Endothelial cell of umbilical vein (primary cell): ENCODE results near the gene WRNIP1. TPM values are rescaled to one million over a fixed set of nuclear protein-coding genes. Genes with fewer than 3 reads are reported as not detected.

Experiments
- BruUV-seq: library from RNA; stranded (reverse); fragments of 400-500 nt; replicated peaks from 2 replicates; lab custom pipeline; 2021; lab: Mats Ljungman, UMichigan
- CTCF ChIA-PET: fragments of 300-600, 350-600 bp; sonication (Branson Sonifier 250); formaldehyde crosslinking; loops from one replicate; lab custom pipeline; 2021; ENCODE audit warnings: antibody characterized with exemption, inconsistent platforms; lab: Charles Lee
- POLR2A ChIA-PET: fragments of 300-600, 350-600 bp; sonication (Branson Sonifier 250); formaldehyde crosslinking; loops from one replicate; lab custom pipeline; 2021; ENCODE audit warnings: antibody characterized with exemption, inconsistent platforms; lab: Charles Lee
- DNase-seq: peaks from one replicate; pipeline ENCODE4 v3.0.0-alpha.2; 2011; ENCODE audit warnings: low read depth, low spot score
- FAIRE-seq: peaks from 2 replicates; lab custom pipeline; 2011; peaks lifted over from hg19 to GRCh38; lab: Jason Lieb, UNC
- H2AFZ ChIP-seq: 2 replicates; pipeline ENCODE4 v1.6.0; 2012; ENCODE audit warnings: low read depth, low read length, control low read depth, inconsistent platforms
- H3K27ac ChIP-seq: 2 replicates; pipeline ENCODE4 v1.5.1; 2011; ENCODE audit warnings: low read depth, mild to moderate bottlenecking, control low read depth, low read length, moderate library complexity; ENCODE audit not compliant: insufficient read depth
- H3K27me3 ChIP-seq, 2 experiments: 2 replicates each; pipeline versions ENCODE4 v1.6.0 to v1.6.1; 2011; ENCODE audit warnings: low read length in 2 of 2, mixed read lengths in 1 of 2; ENCODE audit not compliant: control insufficient read depth in 2 of 2, insufficient read depth in 2 of 2
- H3K36me3 ChIP-seq, 2 experiments: 2 replicates in 1 of 2; 3 replicates in 1 of 2; pipeline ENCODE4 v1.5.1; 2011; ENCODE audit warnings: low read length in 2 of 2, mild to moderate bottlenecking in 1 of 2, moderate library complexity in 1 of 2; ENCODE audit not compliant: control insufficient read depth in 2 of 2, insufficient read depth in 2 of 2; ENCODE audit errors: extremely low read depth in 1 of 2
- H3K4me1 ChIP-seq: 3 replicates; pipeline ENCODE4 v1.5.1; 2011; ENCODE audit warnings: mild to moderate bottlenecking, low read length; ENCODE audit not compliant: control insufficient read depth, insufficient read depth; ENCODE audit errors: extremely low read depth
- H3K4me2 ChIP-seq: 2 replicates; pipeline ENCODE4 v1.6.1; 2011; ENCODE audit warnings: low read length, control low read depth, mixed read lengths; ENCODE audit not compliant: insufficient read depth
- H3K4me3 ChIP-seq, 3 experiments: fragments of 200-600 bp in 1 of 3; sonication (generic), shearing (Covaris generic) in 1 of 3; replicated peaks in 1 of 3; 2 replicates each; pipeline ENCODE4 v1.5.1; 2011 to 2016; ENCODE audit warnings: control low read depth in 3 of 3, low read length in 3 of 3, mild to moderate bottlenecking in 2 of 3, inconsistent platforms in 1 of 3, low read depth in 1 of 3, moderate library complexity in 1 of 3; ENCODE audit not compliant: insufficient read depth in 1 of 3
- H3K79me2 ChIP-seq: 2 replicates; pipeline ENCODE4 v1.6.0; 2012; ENCODE audit warnings: low read length, inconsistent platforms; ENCODE audit not compliant: control insufficient read depth, insufficient read depth
- H3K9ac ChIP-seq: replicated peaks from 2 replicates; pipeline ENCODE3; 2011; ENCODE audit warnings: low read length, control low read depth; ENCODE audit not compliant: insufficient read depth; ENCODE audit errors: extremely low read depth
- H3K9me1 ChIP-seq: replicated peaks from 3 replicates; pipeline ENCODE4 v1.6.0; 2011; ENCODE audit warnings: mild to moderate bottlenecking, low read length; ENCODE audit not compliant: control insufficient read depth, insufficient read depth; ENCODE audit errors: extremely low read depth
- H3K9me3 ChIP-seq: replicated peaks from 2 replicates; pipeline ENCODE4 v1.5.1; 2012; ENCODE audit warnings: low read length, inconsistent platforms; ENCODE audit not compliant: control insufficient read depth, insufficient read depth
- H4K20me1 ChIP-seq: replicated peaks from 2 replicates; pipeline ENCODE3; 2011; ENCODE audit warnings: mild to moderate bottlenecking, low read length; ENCODE audit not compliant: control insufficient read depth, insufficient read depth; ENCODE audit errors: extremely low read depth
- EZH2 ChIP-seq: IDR thresholded peaks from 2 replicates; pipeline ENCODE4 v1.6.1; 2012; ENCODE audit warnings: borderline replicate concordance, low read depth, mild to moderate bottlenecking, moderate library complexity, low read length, inconsistent platforms; ENCODE audit not compliant: severe bottlenecking
- FOS ChIP-seq: IDR thresholded peaks from 2 replicates; pipeline ENCODE4 v1.6.1; 2011; ENCODE audit warnings: mild to moderate bottlenecking, low read length, moderate library complexity, borderline replicate concordance; ENCODE audit not compliant: insufficient read depth
- GATA2 ChIP-seq: IDR thresholded peaks from 2 replicates; pipeline ENCODE4 v1.7.0; 2011; ENCODE audit warnings: low read depth, mild to moderate bottlenecking, moderate library complexity, mixed read lengths, low read length; ENCODE audit not compliant: insufficient read length, insufficient read depth
- JUN ChIP-seq: IDR thresholded peaks from 2 replicates; pipeline ENCODE4 v1.6.1; 2011; ENCODE audit warnings: borderline replicate concordance, low read depth; ENCODE audit not compliant: insufficient read length, insufficient read depth
- MYC ChIP-seq: IDR thresholded peaks from one replicate; pipeline ENCODE4 v1.6.1; 2011; ENCODE audit warnings: mild to moderate bottlenecking, low read depth, low read length
- POLR2A ChIP-seq: IDR thresholded peaks from 2 replicates; pipeline ENCODE4 v1.6.1; 2012; ENCODE audit warnings: low read depth, mild to moderate bottlenecking, control low read depth, low read length
- POLR2AphosphoS5 ChIP-seq: IDR thresholded peaks from 2 replicates; pipeline ENCODE4 v1.6.1; 2012; ENCODE audit warnings: low read depth, mild to moderate bottlenecking, control low read depth, low read length, moderate library complexity; ENCODE audit not compliant: insufficient read depth
- dilution Hi-C: fragments of 300-500 bp; cut with MboI; formaldehyde crosslinking; loops from one replicate; pipeline ENCODE4 v1.15.0; 2019; ENCODE audit warnings: low sequenced_read_pairs; ENCODE audit not compliant: extremely low pct_ligation_motif_present
- intact Hi-C: fragments of 100-400 bp; cut with micrococcal nuclease; formaldehyde crosslinking; loops from one replicate; pipeline ENCODE4 v1.10.0; 2022
- polyA plus RNA-seq, 4 experiments: library from polyadenylated mRNA; depleted of rRNA in 3 of 4; stranded (reverse) in 3 of 4; unstranded in 1 of 4; fragments of >200 nt; gene quantifications; 2 replicates each; pipeline versions ENCODE4 v1.2.1 to v1.2.3, GENCODE V29; 2011 to 2012; ENCODE audit warnings: missing spikeins in 1 of 4
- total RNA-seq: library from RNA; stranded (reverse); gene quantifications from 2 replicates; pipeline ENCODE4 v1.2.3, GENCODE V29; 2021
- TF ChIP-seq, protein P1 (sequence below), 2 donors: IDR thresholded peaks; 1 replicate in 1 of 2; 2 replicates in 1 of 2; pipeline ENCODE4 v1.5.1; 2011; ENCODE audit warnings: low read length in 2 of 2, mild to moderate bottlenecking in 2 of 2, moderate library complexity in 2 of 2, control low read depth in 1 of 2, inconsistent platforms in 1 of 2, low read depth in 1 of 2; ENCODE audit not compliant: insufficient read depth in 1 of 2; ENCODE audit errors: extremely low read depth in 1 of 2
- TF ChIP-seq, protein P2 (sequence below): IDR thresholded peaks from 2 replicates; pipeline ENCODE4 v1.6.1; 2011; ENCODE audit not compliant: insufficient read depth, insufficient read length

Gene WRNIP1
- total and polyA plus RNA-seq, 2 donors (not counting 3 experiments of a cell fraction or from before 2014, with no cell fraction given), result 50.1 to 68.9 TPM

DNA sequence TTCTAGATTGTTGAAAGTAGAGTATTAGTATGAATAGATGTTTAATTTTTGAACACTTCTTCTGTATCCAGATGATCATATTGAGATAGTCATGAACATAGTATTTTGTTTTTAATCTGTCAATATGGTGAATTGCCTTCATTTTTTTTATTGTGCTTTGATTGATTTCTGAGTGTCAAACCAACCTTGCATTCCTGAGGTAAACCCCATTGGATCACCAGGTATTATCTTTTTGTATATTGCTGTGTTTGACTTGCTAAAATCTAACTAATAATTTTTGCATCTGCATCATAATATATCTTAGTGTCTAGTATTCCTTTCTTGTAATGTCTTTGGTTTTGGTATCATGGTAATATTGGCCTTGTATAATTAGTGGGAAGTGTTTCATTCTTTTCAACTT lies 51.0 kb downstream of the WRNIP1 start:
- no peak overlapping the region for H3K4me2 ChIP-seq
- CTCF ChIA-PET, result interaction anchor here (1.0 kb wide), 1 partner anchor 25 kb away, joined by 3 read pairs; no protein-coding TSS in a partner anchor
- no peak overlapping the region for H3K4me3 ChIP-seq
- no peak overlapping the region for H3K27ac ChIP-seq
- no peaks in the 10 kb centered on the region for H3K79me2 ChIP-seq
- no peaks in the 10 kb centered on the region for H3K9me3 ChIP-seq
- no peak overlapping the region for H2AFZ ChIP-seq
- POLR2A ChIA-PET, result no interaction called here
- no peak overlapping the region for H3K9ac ChIP-seq
- H3K9me1 ChIP-seq, result no peaks in the 10 kb centered on the region
- H4K20me1 ChIP-seq, result no peaks in the 10 kb centered on the region
- dilution Hi-C loops (no loop called here), intact Hi-C loops (no loop called here)
- no peak for DNase-seq
- no peak for FAIRE-seq
- no TSS peak for BruUV-seq
- no peaks in the 10 kb centered on the region for H3K36me3 ChIP-seq
- H3K27me3 ChIP-seq, result no peaks in the 10 kb centered on the region
- H3K4me1 ChIP-seq, result peaks cover 40% of the 10 kb centered on the region
- TF ChIP-seq GATA2 (no peak), MYC (no peak), EZH2 (no peak), POLR2A (no peak), FOS (no peak), JUN (no peak), POLR2AphosphoS5 (no peak)
- TF ChIP-seq, protein P1, sequence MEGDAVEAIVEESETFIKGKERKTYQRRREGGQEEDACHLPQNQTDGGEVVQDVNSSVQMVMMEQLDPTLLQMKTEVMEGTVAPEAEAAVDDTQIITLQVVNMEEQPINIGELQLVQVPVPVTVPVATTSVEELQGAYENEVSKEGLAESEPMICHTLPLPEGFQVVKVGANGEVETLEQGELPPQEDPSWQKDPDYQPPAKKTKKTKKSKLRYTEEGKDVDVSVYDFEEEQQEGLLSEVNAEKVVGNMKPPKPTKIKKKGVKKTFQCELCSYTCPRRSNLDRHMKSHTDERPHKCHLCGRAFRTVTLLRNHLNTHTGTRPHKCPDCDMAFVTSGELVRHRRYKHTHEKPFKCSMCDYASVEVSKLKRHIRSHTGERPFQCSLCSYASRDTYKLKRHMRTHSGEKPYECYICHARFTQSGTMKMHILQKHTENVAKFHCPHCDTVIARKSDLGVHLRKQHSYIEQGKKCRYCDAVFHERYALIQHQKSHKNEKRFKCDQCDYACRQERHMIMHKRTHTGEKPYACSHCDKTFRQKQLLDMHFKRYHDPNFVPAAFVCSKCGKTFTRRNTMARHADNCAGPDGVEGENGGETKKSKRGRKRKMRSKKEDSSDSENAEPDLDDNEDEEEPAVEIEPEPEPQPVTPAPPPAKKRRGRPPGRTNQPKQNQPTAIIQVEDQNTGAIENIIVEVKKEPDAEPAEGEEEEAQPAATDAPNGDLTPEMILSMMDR (IDR thresholded peaks at IDR 0.05; ENCODE audit: extremely low read depth in 1 of 2, insufficient read depth in 1 of 2, low read depth in 1 of 2, low read length in 2 of 2), result no peak
- TF ChIP-seq, protein P2, sequence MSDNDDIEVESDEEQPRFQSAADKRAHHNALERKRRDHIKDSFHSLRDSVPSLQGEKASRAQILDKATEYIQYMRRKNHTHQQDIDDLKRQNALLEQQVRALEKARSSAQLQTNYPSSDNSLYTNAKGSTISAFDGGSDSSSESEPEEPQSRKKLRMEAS, result no peak
